ENCODE results near the gene PPDPF.

PPDPF gene

GRCh38 chr20:63534831-63535651 is 14.5 kb downstream of the PPDPF start:
- Histone ChIP-seq H3K27ac (no peak overlapping the region), H3K9ac (ENCODE audit: insufficient read length) (no peak overlapping the region), H3K9me3 (ENCODE audit: low read depth, low read length) (no peaks in the 10 kb centered on the region), H3K4me3 (no peak overlapping the region), H3K36me3 (ENCODE audit: insufficient read depth, low read length) (no peaks in the 10 kb centered on the region)
- no peak for TF ChIP-seq EZH2 (IDR thresholded peaks at IDR 0.05)
- no peak for TF ChIP-seq FOXP2 (optimal IDR thresholded peaks at IDR 0.05; ENCODE audit: control extremely low read depth, extremely low read length, insufficient read depth)
- no peak for TF ChIP-seq POLR2AphosphoS5 (IDR thresholded peaks at IDR 0.05; ENCODE audit: borderline replicate concordance, low read depth, low read length)
- DNase-seq (ENCODE audit: low read depth, low spot score) = no peak

- TF ChIP-seq POLR2AphosphoS5 (IDR thresholded peaks at IDR 0.05; ENCODE audit: borderline replicate concordance, low read depth, low read length) = no peak
- TF ChIP-seq FOXP2 (optimal IDR thresholded peaks at IDR 0.05; ENCODE audit: control extremely low read depth, extremely low read length, insufficient read depth) = no peak
- TF ChIP-seq EZH2 (IDR thresholded peaks at IDR 0.05) = no peak
- H3K9ac ChIP-seq (ENCODE audit: insufficient read length) = no peak overlapping the region
- H3K36me3 ChIP-seq (ENCODE audit: insufficient read depth, low read length) = no peaks in the 10 kb centered on the region
- no peak overlapping the region for H3K4me3 ChIP-seq
- H3K9me3 ChIP-seq (ENCODE audit: low read depth, low read length) = no peaks in the 10 kb centered on the region
- H3K27ac ChIP-seq = no peak overlapping the region
- no peak for DNase-seq (ENCODE audit: low read depth, low spot score)
Measured at GRCh38 chr20:63536241-63536977, 15.8 kb downstream of the PPDPF start.

- Histone ChIP-seq H3K9me3 (ENCODE audit: low read depth, low read length) (no peaks in the 10 kb centered on the region), H3K36me3 (ENCODE audit: insufficient read depth, low read length) (no peaks in the 10 kb centered on the region), H3K9ac (ENCODE audit: insufficient read length) (no peak within 1 kb of the TSS), H3K4me3 (peak within 1 kb of the TSS; percentile 72), H3K27ac (no peak within 1 kb of the TSS)
- TF ChIP-seq FOXP2 (optimal IDR thresholded peaks at IDR 0.05; ENCODE audit: control extremely low read depth, extremely low read length, insufficient read depth) (no peak), POLR2AphosphoS5 (IDR thresholded peaks at IDR 0.05; ENCODE audit: borderline replicate concordance, low read depth, low read length) (no peak), EZH2 (IDR thresholded peaks at IDR 0.05) (no peak)
- DNase-seq (ENCODE audit: low read depth, low spot score) = no peak
Measured at GRCh38 chr20:63536997-63537524, 16.5 kb downstream of the PPDPF start, which contains the start of gene PTK6. Gene PTK6 (minus strand): TSS chr20:63537376. CDS start chr20:63537314, 62 bp downstream.

- TF ChIP-seq FOXP2 (optimal IDR thresholded peaks at IDR 0.05; ENCODE audit: control extremely low read depth, extremely low read length, insufficient read depth) = peak; percentile 58
- no peak for TF ChIP-seq EZH2 (IDR thresholded peaks at IDR 0.05)
- Histone ChIP-seq H3K36me3 (ENCODE audit: insufficient read depth, low read length) (no peaks in the 10 kb centered on the region), H3K9ac (ENCODE audit: insufficient read length) (no peak overlapping the region), H3K9me3 (ENCODE audit: low read depth, low read length) (no peaks in the 10 kb centered on the region), H3K27ac (no peak overlapping the region), H3K4me3 (peak overlapping the region; percentile 72)
- no peak for DNase-seq (ENCODE audit: low read depth, low spot score)
Measured at GRCh38 chr20:63537525-63538203, 17.1 kb downstream of the PPDPF start.

GRCh38 chr20:63538204-63539091 is 17.9 kb downstream of the PPDPF start:
- Histone ChIP-seq H3K4me3 (no peak overlapping the region), H3K9me3 (ENCODE audit: low read depth, low read length) (no peaks in the 10 kb centered on the region), H3K27ac (no peak overlapping the region), H3K9ac (ENCODE audit: insufficient read length) (no peak overlapping the region), H3K36me3 (ENCODE audit: insufficient read depth, low read length) (no peaks in the 10 kb centered on the region)
- no peak for DNase-seq (ENCODE audit: low read depth, low spot score)
- no peak for TF ChIP-seq FOXP2 (optimal IDR thresholded peaks at IDR 0.05; ENCODE audit: control extremely low read depth, extremely low read length, insufficient read depth)
- no peak for TF ChIP-seq POLR2AphosphoS5 (IDR thresholded peaks at IDR 0.05; ENCODE audit: borderline replicate concordance, low read depth, low read length)
- no peak for TF ChIP-seq EZH2 (IDR thresholded peaks at IDR 0.05)

- H3K27ac ChIP-seq = no peak overlapping the region
- TF ChIP-seq POLR2AphosphoS5 (IDR thresholded peaks at IDR 0.05; ENCODE audit: borderline replicate concordance, low read depth, low read length) = no peak
- no peak for TF ChIP-seq EZH2 (IDR thresholded peaks at IDR 0.05)
- no peak for TF ChIP-seq FOXP2 (optimal IDR thresholded peaks at IDR 0.05; ENCODE audit: control extremely low read depth, extremely low read length, insufficient read depth)
- no peak for DNase-seq (ENCODE audit: low read depth, low spot score)
- H3K9me3 ChIP-seq (ENCODE audit: low read depth, low read length) = no peaks in the 10 kb centered on the region
- H3K4me3 ChIP-seq = no peak overlapping the region
- H3K9ac ChIP-seq (ENCODE audit: insufficient read length) = no peak overlapping the region
- H3K36me3 ChIP-seq (ENCODE audit: insufficient read depth, low read length) = no peaks in the 10 kb centered on the region
Measured at GRCh38 chr20:63539092-63539430, 18.5 kb downstream of the PPDPF start.

- Histone ChIP-seq H3K36me3 (ENCODE audit: insufficient read depth, low read length) (no peaks in the 10 kb centered on the region), H3K4me3 (no peak overlapping the region), H3K9me3 (ENCODE audit: low read depth, low read length) (no peaks in the 10 kb centered on the region), H3K27ac (no peak overlapping the region), H3K9ac (ENCODE audit: insufficient read length) (no peak overlapping the region)
- TF ChIP-seq POLR2AphosphoS5 (IDR thresholded peaks at IDR 0.05; ENCODE audit: borderline replicate concordance, low read depth, low read length) (no peak), EZH2 (IDR thresholded peaks at IDR 0.05) (no peak), FOXP2 (optimal IDR thresholded peaks at IDR 0.05; ENCODE audit: control extremely low read depth, extremely low read length, insufficient read depth) (no peak)
- DNase-seq (ENCODE audit: low read depth, low spot score) = no peak
Measured at GRCh38 chr20:63539441-63540370, 19.1 kb downstream of the PPDPF start.

Measured in SK-N-MC (cell line).